MCF 10A (cell line): Measurements from ENCODE around the gene RNF213. TPM values are rescaled to one million over a fixed set of nuclear protein-coding genes. Genes with fewer than 3 reads are reported as not detected.

ENCODE experiments used
- BruUV-seq: library from RNA; stranded (reverse); fragments of 400-500 nt; replicated peaks from 2 replicates; lab custom pipeline; 2021; lab: Mats Ljungman, UMichigan
- CTCF ChIA-PET: fragments of 300-600 bp; sonication (Branson Sonifier 250); formaldehyde crosslinking; extraction: SDS; loops from one replicate; lab custom pipeline; 2021; ENCODE audit warnings: antibody characterized with exemption, inconsistent platforms; lab: Yijun Ruan, JAX
- POLR2A ChIA-PET: fragments of 300-600, 350-650 bp; sonication (Branson Sonifier 250); formaldehyde crosslinking; extraction: SDS; loops from one replicate; lab custom pipeline; 2020; ENCODE audit warnings: antibody characterized with exemption, inconsistent platforms; lab: Yijun Ruan, JAX
- DNase-seq: peaks from one replicate; pipeline ENCODE4 v3.0.0-alpha.2; 2018; ENCODE audit not compliant: unreplicated experiment
- H3K27ac Mint-ChIP-seq: one replicate; pipeline ENCODE4 v1.8.0; 2022; ENCODE audit warnings: mild to moderate bottlenecking, low read depth, mixed read lengths; ENCODE audit not compliant: unreplicated experiment
- H3K27me3 Mint-ChIP-seq: one replicate; pipeline ENCODE4 v1.8.0; 2022; ENCODE audit warnings: mixed read lengths; ENCODE audit not compliant: insufficient read depth, unreplicated experiment
- H3K36me3 Mint-ChIP-seq: one replicate; pipeline ENCODE4 v1.8.0; 2022; ENCODE audit warnings: mild to moderate bottlenecking, moderate library complexity, mixed read lengths; ENCODE audit not compliant: insufficient read depth, unreplicated experiment
- H3K4me1 Mint-ChIP-seq: one replicate; pipeline ENCODE4 v1.8.0; 2022; ENCODE audit warnings: mixed read lengths; ENCODE audit not compliant: insufficient read depth, unreplicated experiment
- H3K4me3 Mint-ChIP-seq: one replicate; pipeline ENCODE4 v1.8.0; 2022; ENCODE audit warnings: mild to moderate bottlenecking, moderate library complexity, mixed read lengths; ENCODE audit not compliant: unreplicated experiment
- H3K9me3 Mint-ChIP-seq: one replicate; pipeline ENCODE4 v1.8.0; 2022; ENCODE audit warnings: mixed read lengths; ENCODE audit not compliant: unreplicated experiment
- CTCF ChIP-seq: fragments of 200-600 bp; IDR thresholded peaks from one replicate; pipeline ENCODE4 v1.8.0; 2022; ENCODE audit warnings: antibody characterized with exemption, mild to moderate bottlenecking; ENCODE audit not compliant: unreplicated experiment
- intact Hi-C: fragments of 100-400 bp; cut with micrococcal nuclease; formaldehyde crosslinking; loops from 2 replicates; pipeline ENCODE4 v1.14.1; 2022
- total RNA-seq: library from RNA; stranded (reverse); gene quantifications from 2 replicates; pipeline ENCODE4 v1.2.3, GENCODE V29; 2022

RNF213 gene
- total RNA-seq, 1 experiment from 2014 or later, result 50.5 TPM

DNA sequence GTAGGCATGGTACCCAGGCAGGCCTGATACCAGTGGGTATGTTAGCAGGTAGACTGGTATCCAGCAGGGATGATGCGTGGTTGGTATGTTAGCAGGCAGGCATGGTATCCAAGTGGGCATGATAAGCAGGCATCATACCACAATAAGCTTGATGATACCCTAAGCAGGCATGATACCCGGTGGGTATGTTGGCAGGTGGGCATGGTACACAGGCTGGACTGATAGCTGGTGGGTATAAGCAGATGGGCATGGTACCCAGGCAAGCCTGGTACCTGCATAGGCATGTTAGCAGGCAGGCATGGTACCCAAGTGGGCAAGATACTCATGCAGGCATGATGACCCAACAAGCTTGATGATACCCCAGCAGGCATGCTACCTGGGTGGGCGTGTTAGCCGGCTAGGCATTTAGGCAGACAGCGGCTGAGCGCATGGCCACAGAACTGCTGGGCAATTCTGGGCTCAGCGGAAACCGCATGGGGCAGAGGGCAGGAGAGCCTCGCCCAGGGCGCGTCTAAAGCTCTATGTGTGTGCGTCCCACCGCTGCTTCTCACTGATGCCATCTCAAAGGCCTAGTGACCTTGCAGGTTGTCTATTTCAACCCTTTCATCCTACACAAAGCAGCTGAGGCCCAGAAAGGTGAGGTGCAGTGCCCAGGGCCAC is 42.8 kb upstream of the RNF213 start:
- Mint-ChIP-seq H3K27me3 (no peaks in the 10 kb centered on the region), H3K9me3 (no peaks in the 10 kb centered on the region), H3K27ac (no peak overlapping the region), H3K4me3 (no peak overlapping the region), H3K4me1 (peaks cover 10% of the 10 kb centered on the region), H3K36me3 (peaks cover 17% of the 10 kb centered on the region)
- ChIA-PET CTCF (interaction anchor here (1.1 kb wide), 1 partner anchor 210 kb away, joined by 3 read pairs; no protein-coding TSS in a partner anchor), POLR2A (interaction anchor here (0.6 kb wide), 1 partner anchor 26 kb away, joined by 3 read pairs; no protein-coding TSS in a partner anchor)
- TF ChIP-seq CTCF, result no peak
- intact Hi-C loops, result no loop called here
- no TSS peak for BruUV-seq
- DNase-seq, result no peak

DNA sequence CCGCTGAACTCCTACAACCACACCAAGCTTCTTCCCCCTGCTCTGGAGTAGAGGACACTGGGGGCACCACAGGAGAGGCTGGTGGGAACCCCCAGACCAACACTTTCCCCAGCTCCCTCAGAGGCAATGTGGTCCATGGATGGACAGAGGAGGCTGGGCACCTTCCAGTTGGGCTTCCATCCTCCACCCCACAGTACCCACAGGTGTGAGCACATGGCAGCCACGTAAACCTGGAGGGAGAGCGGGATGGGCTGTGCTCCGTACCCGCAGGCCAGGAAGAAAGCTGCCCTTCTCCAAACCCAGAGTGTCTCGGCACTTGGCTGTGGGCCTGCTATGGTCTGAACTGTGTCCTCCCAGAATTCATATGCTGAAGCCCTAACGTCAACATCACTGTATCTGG is 42.3 kb upstream of the RNF213 start:
- ChIA-PET CTCF (interaction anchor here (1.1 kb wide), 1 partner anchor 211 kb away, joined by 3 read pairs; no protein-coding TSS in a partner anchor), POLR2A (no interaction called here)
- intact Hi-C loops, result no loop called here
- peaks cover 17% of the 10 kb centered on the region for H3K36me3 Mint-ChIP-seq
- no peaks in the 10 kb centered on the region for H3K27me3 Mint-ChIP-seq
- H3K9me3 Mint-ChIP-seq, result no peaks in the 10 kb centered on the region
- BruUV-seq, result no TSS peak
- peak overlapping the region; percentile 94 for H3K4me3 Mint-ChIP-seq
- H3K4me1 Mint-ChIP-seq, result peaks cover 10% of the 10 kb centered on the region
- TF ChIP-seq CTCF, result no peak
- no peak overlapping the region for H3K27ac Mint-ChIP-seq
- DNase-seq, result no peak

DNA sequence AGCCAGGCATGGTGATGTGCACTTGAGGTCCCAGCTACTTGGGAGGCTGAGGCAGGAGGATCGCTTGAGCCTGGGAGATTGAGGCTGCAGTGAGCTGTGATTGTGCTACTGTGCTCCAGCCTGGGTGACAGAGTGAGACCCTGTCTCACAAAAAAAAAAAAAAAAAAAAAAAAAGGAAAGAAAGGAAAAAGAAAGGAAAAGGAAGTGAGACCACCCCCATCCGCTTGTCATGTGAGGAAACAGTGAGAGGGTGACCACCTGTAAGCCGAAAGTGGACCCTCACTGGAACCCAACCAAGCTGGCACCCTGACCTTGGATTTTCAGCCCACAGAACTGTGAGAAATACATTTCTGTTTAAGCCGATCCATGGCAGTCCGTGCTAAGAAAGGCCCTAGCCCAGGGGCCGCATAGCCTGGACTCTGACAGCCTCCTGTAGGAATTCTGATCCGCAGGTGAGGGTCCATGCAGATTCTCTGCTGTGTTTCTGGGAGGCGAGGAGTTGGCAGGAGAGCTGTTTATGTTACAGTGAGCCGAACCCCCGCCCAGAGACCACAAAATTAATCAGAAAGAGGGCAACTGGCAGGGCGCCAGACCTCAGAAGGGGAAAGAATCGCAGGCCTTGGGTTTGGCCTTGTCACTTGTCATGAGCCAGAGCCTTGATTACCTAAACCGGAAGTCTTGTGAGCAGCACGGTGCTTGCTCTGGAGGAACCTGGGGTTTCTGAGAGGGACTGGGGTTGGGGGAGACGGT is 41.5 kb upstream of the RNF213 start:
- POLR2A ChIA-PET, result interaction anchor here (0.6 to 1.3 kb wide), 5 partner anchors 21 to 72 kb away, joined by 3 to 7 read pairs (median 3); partner anchors contain the start of gene EIF4A3
- Mint-ChIP-seq H3K36me3 (peaks cover 17% of the 10 kb centered on the region), H3K27ac (peak overlapping the region; percentile 84), H3K9me3 (no peaks in the 10 kb centered on the region), H3K4me3 (peak overlapping the region; percentile 94), H3K27me3 (no peaks in the 10 kb centered on the region), H3K4me1 (peaks cover 15% of the 10 kb centered on the region)
- DNase-seq, result peak; percentile 84
- CTCF ChIA-PET, result interaction anchor here (0.6 kb wide), 1 partner anchor 28 kb away, joined by 3 read pairs; no protein-coding TSS in a partner anchor
- no TSS peak for BruUV-seq
- no peak for TF ChIP-seq CTCF
- intact Hi-C loops, result no loop called here

DNA sequence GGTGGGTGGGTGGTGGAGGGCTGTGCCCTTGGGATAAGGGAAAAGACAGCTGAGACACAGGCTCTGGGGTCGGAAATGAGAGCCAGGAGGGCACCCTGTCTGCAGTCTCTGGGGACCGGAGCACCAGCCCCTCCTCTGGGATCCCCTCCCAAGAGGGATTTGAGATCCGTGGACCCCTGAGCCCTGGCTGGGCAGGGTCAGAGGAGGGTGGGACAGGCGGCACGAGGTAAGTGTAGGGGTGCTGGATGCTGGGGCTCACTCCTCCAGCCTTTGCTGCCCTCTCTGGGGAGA is 40.9 kb upstream of the RNF213 start:
- ChIA-PET POLR2A (interaction anchor here (0.6 to 1.3 kb wide), 5 partner anchors 22 to 72 kb away, joined by 3 to 7 read pairs (median 3); partner anchors contain the start of gene EIF4A3), CTCF (interaction anchor here (0.6 kb wide), 1 partner anchor 29 kb away, joined by 3 read pairs; no protein-coding TSS in a partner anchor)
- H3K9me3 Mint-ChIP-seq, result no peaks in the 10 kb centered on the region
- peaks cover 17% of the 10 kb centered on the region for H3K36me3 Mint-ChIP-seq
- peak overlapping the region; percentile 94 for H3K4me3 Mint-ChIP-seq
- no TSS peak for BruUV-seq
- intact Hi-C loops, result no loop called here
- no peaks in the 10 kb centered on the region for H3K27me3 Mint-ChIP-seq
- peak overlapping the region; percentile 84 for H3K27ac Mint-ChIP-seq
- peaks cover 16% of the 10 kb centered on the region for H3K4me1 Mint-ChIP-seq
- DNase-seq, result no peak
- no peak for TF ChIP-seq CTCF
